RWPE2 (cell line): ENCODE data around the gene GOLIM4.

ENCODE experiments used
- ATAC-seq: fragments of 200-7000 bp; cut with Tn5 transposase; 3 replicates; pipeline ENCODE4 v1.9.1; 2021; ENCODE audit warnings: low read depth
- DNase-seq: peaks from one replicate; pipeline ENCODE4 v3.0.0-alpha.2; 2020; ENCODE audit warnings: low spot score
- H3K27ac ChIP-seq: fragments of 450-650 bp; 2 replicates; pipeline ENCODE4 v1.5.1; 2017; ENCODE audit warnings: mild to moderate bottlenecking; ENCODE audit not compliant: poor library complexity, severe bottlenecking
- H3K27me3 ChIP-seq: fragments of 250-450 bp; sonication (Bioruptor Pico); 2 replicates; pipeline ENCODE4 v1.5.1; 2021; ENCODE audit warnings: mild to moderate bottlenecking, moderate library complexity; ENCODE audit not compliant: insufficient read depth, poor library complexity, severe bottlenecking
- H3K36me3 ChIP-seq: fragments of 250-450 bp; sonication (Bioruptor Pico); 2 replicates; pipeline ENCODE4 v1.5.1; 2020; ENCODE audit warnings: low read depth, mild to moderate bottlenecking, moderate library complexity
- H3K4me1 ChIP-seq: fragments of 250-450 bp; sonication (Bioruptor Pico); 2 replicates; pipeline ENCODE4 v1.5.1; 2021; ENCODE audit warnings: mild to moderate bottlenecking, moderate library complexity; ENCODE audit not compliant: insufficient read depth, poor library complexity, severe bottlenecking
- H3K4me3 ChIP-seq: fragments of 250-450 bp; sonication (Bioruptor Pico); 2 replicates; pipeline ENCODE4 v1.5.1; 2021; ENCODE audit warnings: mild to moderate bottlenecking, moderate library complexity; ENCODE audit not compliant: severe bottlenecking
- H3K9me3 ChIP-seq: fragments of 250-450 bp; sonication (Bioruptor Pico); 2 replicates; pipeline ENCODE4 v1.5.1; 2021; ENCODE audit warnings: mild to moderate bottlenecking, moderate library complexity; ENCODE audit not compliant: severe bottlenecking
- TF ChIP-seq, protein P1 (sequence below): fragments of 450-650 bp; IDR thresholded peaks from one replicate; pipeline ENCODE4 v1.5.1; 2017; ENCODE audit warnings: mild to moderate bottlenecking, moderate library complexity; ENCODE audit not compliant: poor library complexity, severe bottlenecking

Gene GOLIM4

DNA sequence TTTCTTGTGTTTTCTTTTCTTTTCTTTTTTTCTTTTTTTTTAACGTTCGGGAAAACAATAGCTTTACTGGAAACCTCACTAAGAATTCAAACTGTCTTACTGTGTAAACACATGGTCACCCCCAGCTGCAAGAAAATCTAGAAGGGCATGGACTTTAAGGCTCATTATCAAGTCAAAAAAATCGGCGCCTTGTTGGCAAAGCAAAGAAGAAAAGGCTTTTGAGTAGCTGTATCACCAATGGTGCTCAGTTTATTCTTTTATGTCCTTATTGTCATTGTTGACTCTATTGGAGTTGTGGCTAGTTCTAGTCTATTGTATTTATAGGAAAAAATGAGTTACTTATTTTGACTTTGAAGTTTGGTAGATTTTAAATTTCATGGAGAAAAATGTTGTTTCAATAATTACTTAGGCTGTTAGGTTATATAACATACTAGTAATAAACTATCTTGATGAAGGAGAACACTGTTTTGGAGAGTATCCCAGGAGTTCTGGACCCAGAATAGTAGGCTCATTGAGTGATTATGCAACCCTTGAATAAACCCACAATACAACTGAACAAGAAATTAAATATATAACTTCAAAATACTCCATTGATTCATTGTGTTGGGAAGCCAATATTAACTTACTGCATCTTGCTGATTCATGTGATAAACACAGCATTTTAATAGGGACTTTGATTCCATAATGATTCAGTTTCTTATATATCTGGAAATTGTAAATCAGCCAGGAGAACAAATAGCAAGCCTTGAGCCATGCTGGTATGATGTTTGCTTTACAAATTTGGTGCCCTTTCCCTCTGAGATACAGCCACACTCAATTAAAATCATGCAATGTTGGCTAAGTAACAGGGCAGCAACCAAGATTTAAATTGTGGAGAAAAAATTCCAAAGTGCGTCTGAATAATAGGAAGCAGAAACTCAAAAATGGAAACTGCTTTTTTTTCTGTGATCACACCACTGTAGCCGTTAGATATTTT is 27.8 kb upstream of the GOLIM4 start:
- Histone ChIP-seq H3K9me3 (no peaks in the 10 kb centered on the region), H3K4me3 (no peak overlapping the region), H3K36me3 (no peaks in the 10 kb centered on the region), H3K4me1 (no peaks in the 10 kb centered on the region), H3K27ac (no peak overlapping the region), H3K27me3 (no peaks in the 10 kb centered on the region)
- no peak for ATAC-seq
- DNase-seq, result no peak
- TF ChIP-seq, protein P1, sequence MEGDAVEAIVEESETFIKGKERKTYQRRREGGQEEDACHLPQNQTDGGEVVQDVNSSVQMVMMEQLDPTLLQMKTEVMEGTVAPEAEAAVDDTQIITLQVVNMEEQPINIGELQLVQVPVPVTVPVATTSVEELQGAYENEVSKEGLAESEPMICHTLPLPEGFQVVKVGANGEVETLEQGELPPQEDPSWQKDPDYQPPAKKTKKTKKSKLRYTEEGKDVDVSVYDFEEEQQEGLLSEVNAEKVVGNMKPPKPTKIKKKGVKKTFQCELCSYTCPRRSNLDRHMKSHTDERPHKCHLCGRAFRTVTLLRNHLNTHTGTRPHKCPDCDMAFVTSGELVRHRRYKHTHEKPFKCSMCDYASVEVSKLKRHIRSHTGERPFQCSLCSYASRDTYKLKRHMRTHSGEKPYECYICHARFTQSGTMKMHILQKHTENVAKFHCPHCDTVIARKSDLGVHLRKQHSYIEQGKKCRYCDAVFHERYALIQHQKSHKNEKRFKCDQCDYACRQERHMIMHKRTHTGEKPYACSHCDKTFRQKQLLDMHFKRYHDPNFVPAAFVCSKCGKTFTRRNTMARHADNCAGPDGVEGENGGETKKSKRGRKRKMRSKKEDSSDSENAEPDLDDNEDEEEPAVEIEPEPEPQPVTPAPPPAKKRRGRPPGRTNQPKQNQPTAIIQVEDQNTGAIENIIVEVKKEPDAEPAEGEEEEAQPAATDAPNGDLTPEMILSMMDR, result no peak

DNA sequence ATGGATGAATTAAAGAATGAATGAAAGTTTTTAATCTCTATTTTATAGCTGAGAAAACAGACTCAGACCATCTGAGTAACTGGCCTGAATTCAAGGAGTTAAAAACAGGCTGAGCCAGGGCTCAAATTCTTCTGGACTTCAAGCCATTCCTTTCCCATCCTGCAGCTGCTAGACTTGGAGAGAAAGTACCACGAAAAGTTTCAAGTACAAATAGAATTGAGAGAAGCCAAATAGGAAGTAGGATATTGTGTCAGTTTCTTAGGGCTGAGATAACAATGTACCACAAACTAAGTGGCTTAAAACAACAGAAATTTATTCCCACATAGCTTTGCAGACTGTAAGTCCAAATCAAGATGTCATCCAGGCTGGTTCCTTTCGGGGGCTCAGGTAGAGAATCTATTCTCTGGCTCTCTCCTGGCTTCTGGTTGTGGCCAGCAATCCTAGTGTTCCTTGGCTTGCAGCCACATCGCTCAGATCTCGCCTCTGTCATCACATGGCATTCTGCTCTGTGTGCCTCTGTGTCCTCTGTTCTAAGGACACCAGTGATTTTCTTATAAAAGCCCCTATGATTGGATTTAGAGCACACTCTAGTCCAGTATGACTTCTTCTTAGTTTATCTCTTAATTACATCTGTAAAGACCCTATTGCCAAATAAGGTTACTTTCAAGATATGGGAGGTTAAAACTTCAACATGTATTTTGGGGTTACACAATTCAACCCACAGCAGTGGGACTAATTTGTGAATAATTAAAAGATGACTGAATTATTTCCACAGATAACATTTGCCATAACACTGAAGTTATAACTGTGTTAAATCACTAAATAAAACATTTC is 25.7 kb upstream of the GOLIM4 start:
- Histone ChIP-seq H3K4me1 (peaks cover 9% of the 10 kb centered on the region), H3K9me3 (no peaks in the 10 kb centered on the region), H3K27me3 (no peaks in the 10 kb centered on the region), H3K27ac (no peak overlapping the region), H3K4me3 (no peak overlapping the region), H3K36me3 (no peaks in the 10 kb centered on the region)
- ATAC-seq (no peak), DNase-seq (no peak)
- TF ChIP-seq, protein P1, result no peak

DNA sequence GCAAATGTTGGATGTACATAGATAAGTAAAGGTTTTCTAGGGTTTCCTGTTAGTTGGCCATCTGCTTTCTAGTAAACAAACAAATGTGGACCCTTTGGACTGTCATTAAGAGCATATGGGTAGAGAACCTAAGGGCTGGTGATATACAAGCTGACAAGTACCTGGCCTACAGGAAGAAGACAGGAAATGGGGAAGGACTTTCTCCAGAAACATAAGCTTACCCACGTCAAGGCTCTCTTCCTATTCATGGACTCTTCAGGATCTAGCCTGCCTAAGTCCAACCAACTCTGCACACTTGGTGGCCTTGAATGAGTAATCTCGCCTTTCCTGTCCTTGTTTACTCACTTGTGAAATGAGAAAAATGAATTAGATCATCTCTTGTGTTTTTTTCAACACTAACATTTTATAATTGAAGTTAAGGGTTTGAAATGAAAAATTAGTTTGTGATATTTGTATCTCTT is 22.2 kb upstream of the GOLIM4 start:
- DNase-seq, result no peak
- Histone ChIP-seq H3K27ac (no peak overlapping the region), H3K36me3 (no peaks in the 10 kb centered on the region), H3K4me1 (peaks cover 9% of the 10 kb centered on the region), H3K27me3 (peaks cover 2% of the 10 kb centered on the region), H3K4me3 (no peak overlapping the region), H3K9me3 (no peaks in the 10 kb centered on the region)
- ATAC-seq, result peak; percentile 51
- TF ChIP-seq, protein P1, result no peak

DNA sequence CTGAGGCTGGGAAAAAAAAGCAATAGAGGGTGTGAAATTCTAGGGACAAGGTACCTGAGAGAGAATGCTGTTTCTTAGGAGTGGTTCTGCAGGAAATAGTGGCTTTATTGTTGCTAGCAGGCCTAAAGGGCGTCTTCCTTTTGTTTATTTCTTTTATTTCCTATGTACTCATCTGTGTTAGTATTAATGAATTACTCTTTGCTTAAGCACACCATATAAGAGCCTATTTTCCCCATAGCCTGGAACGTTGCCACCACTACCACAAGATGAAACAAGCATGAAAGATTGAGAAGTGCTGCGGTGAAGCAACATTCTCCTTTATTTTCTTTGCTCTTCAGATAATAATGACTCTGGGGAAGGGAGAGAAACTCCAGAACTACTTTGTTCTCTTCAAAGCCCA is 21.3 kb upstream of the GOLIM4 start:
- TF ChIP-seq, protein P1, result no peak
- no peak for DNase-seq
- H3K4me1 ChIP-seq, result peaks cover 9% of the 10 kb centered on the region
- peak; percentile 38; the same call in 1 of the 3 replicates for ATAC-seq
- H3K27me3 ChIP-seq, result peaks cover 2% of the 10 kb centered on the region
- no peaks in the 10 kb centered on the region for H3K9me3 ChIP-seq
- no peak overlapping the region for H3K27ac ChIP-seq
- H3K4me3 ChIP-seq, result no peak overlapping the region
- H3K36me3 ChIP-seq, result no peaks in the 10 kb centered on the region
